ENCODE results near the gene IGSF8. TPM values are rescaled to one million over a fixed set of nuclear protein-coding genes. Genes with fewer than 3 reads are reported as not detected.

IGSF8 gene
- total RNA-seq, 1 donor from 2014 or later, result 45.9 TPM

GRCh38 chr1:160098852-160099561, 588 bp upstream of the IGSF8 start:
- peaks cover 6% of the 10 kb centered on the region for H3K9me3 Mint-ChIP-seq (ENCODE audit: unreplicated experiment)
- no peak overlapping the region for H3K27ac Mint-ChIP-seq (ENCODE audit: unreplicated experiment)
- TF ChIP-seq CTCF (IDR thresholded peaks at IDR 0.05; ENCODE audit: partially characterized antibody, unreplicated experiment), result no peak
- H3K4me1 Mint-ChIP-seq (ENCODE audit: low read depth, unreplicated experiment), result peaks cover 30% of the 10 kb centered on the region
- H3K4me3 Mint-ChIP-seq (ENCODE audit: unreplicated experiment), result peak overlapping the region; percentile 53
- peaks cover 16% of the 10 kb centered on the region for H3K27me3 Mint-ChIP-seq (ENCODE audit: unreplicated experiment)
- DNase-seq, result peak; percentile 99
- H3K36me3 Mint-ChIP-seq (ENCODE audit: unreplicated experiment), result no peaks in the 10 kb centered on the region

DNA sequence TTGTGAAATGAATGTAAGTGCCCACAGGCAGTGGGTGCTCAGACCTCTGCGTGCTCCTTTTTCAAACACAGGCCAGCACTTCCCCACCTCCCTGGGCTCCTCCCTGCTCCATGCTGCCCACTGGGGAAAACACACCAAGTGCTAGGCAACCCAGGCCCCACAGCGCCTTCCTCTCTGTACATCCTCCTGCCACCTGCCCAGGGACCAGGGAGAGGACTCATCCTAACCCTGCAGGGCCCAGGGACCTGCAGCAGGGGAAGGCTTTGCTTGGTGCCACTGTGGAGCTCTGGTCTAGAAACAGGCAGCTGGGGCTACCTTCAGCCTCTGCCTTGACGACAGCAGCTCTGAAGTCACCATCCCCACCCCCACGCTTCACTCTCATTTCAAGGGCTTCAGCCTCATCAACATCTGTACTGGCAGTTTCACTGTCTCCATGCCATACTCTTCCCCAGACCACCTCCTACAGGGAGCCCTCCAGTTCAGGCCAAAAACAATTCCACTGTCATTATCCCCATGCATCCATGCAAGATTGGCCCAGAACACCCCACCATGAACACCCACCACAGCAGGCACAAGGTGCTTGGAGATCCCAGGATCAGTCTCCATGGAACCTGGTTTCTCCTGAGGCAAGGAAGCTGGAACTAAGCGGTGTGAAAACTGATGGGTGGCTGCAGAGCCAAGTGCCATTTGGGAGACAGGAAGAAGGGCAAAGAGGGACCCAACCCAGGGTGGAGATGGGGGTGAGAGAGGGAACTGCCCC, 1.1 kb downstream of the IGSF8 start:
- no peak for TF ChIP-seq CTCF (IDR thresholded peaks at IDR 0.05; ENCODE audit: partially characterized antibody, unreplicated experiment)
- peaks cover 23% of the 10 kb centered on the region for H3K4me1 Mint-ChIP-seq (ENCODE audit: low read depth, unreplicated experiment)

GRCh38 chr1:160096274-160097116, 1.9 kb downstream of the IGSF8 start:
- peaks cover 11% of the 10 kb centered on the region for H3K9me3 Mint-ChIP-seq (ENCODE audit: unreplicated experiment)
- no peaks in the 10 kb centered on the region for H3K36me3 Mint-ChIP-seq (ENCODE audit: unreplicated experiment)
- peak overlapping the region; percentile 8 for H3K27ac Mint-ChIP-seq (ENCODE audit: unreplicated experiment)
- H3K4me1 Mint-ChIP-seq (ENCODE audit: low read depth, unreplicated experiment), result peaks cover 16% of the 10 kb centered on the region
- H3K27me3 Mint-ChIP-seq (ENCODE audit: unreplicated experiment), result peaks cover 11% of the 10 kb centered on the region
- no peak for DNase-seq
- no peak for TF ChIP-seq CTCF (IDR thresholded peaks at IDR 0.05; ENCODE audit: partially characterized antibody, unreplicated experiment)
- peak overlapping the region; percentile 90 for H3K4me3 Mint-ChIP-seq (ENCODE audit: unreplicated experiment)

More for the DNA sequence above, 1.1 kb downstream of the IGSF8 start:
- H3K36me3 Mint-ChIP-seq (ENCODE audit: unreplicated experiment), result no peaks in the 10 kb centered on the region
- H3K27me3 Mint-ChIP-seq (ENCODE audit: unreplicated experiment), result peaks cover 11% of the 10 kb centered on the region
- H3K27ac Mint-ChIP-seq (ENCODE audit: unreplicated experiment), result peak overlapping the region; percentile 7
- peaks cover 11% of the 10 kb centered on the region for H3K9me3 Mint-ChIP-seq (ENCODE audit: unreplicated experiment)
- H3K4me3 Mint-ChIP-seq (ENCODE audit: unreplicated experiment), result peak overlapping the region; percentile 90
- DNase-seq, result no peak

- Mint-ChIP-seq H3K4me3 (ENCODE audit: unreplicated experiment) (no peak overlapping the region), H3K27ac (ENCODE audit: unreplicated experiment) (peak overlapping the region; percentile 8), H3K4me1 (ENCODE audit: low read depth, unreplicated experiment) (peaks cover 15% of the 10 kb centered on the region), H3K36me3 (ENCODE audit: unreplicated experiment) (no peaks in the 10 kb centered on the region), H3K9me3 (ENCODE audit: unreplicated experiment) (peaks cover 11% of the 10 kb centered on the region), H3K27me3 (ENCODE audit: unreplicated experiment) (peaks cover 11% of the 10 kb centered on the region)
- DNase-seq, result no peak
- TF ChIP-seq CTCF (IDR thresholded peaks at IDR 0.05; ENCODE audit: partially characterized antibody, unreplicated experiment), result no peak
Measured at GRCh38 chr1:160095382-160096105, 2.9 kb downstream of the IGSF8 start.
